Naive thymus-derived CD8-positive, alpha-beta T cell (primary cell): ENCODE data around the gene AKAP6. TPM values are rescaled to one million over a fixed set of nuclear protein-coding genes. Genes with fewer than 3 reads are reported as not detected.

ENCODE experiments used
- ATAC-seq, 2 donors: fragments of 150-1000 bp; cut with Tn5 transposase in 1 of 2; sonication (Bioruptor Pico), chemical (Tn5 transposase) in 1 of 2; 1 replicate in 1 of 2; 2 replicates in 1 of 2; pipeline ENCODE4 v1.10.0; 2021; ENCODE audit warnings: mild to moderate bottlenecking in 2 of 2, moderate library complexity in 2 of 2
- POLR2A ChIA-PET: fragments of 350-600 bp; sonication (Branson Sonifier 250); formaldehyde crosslinking; loops from one replicate; lab custom pipeline; 2021; ENCODE audit warnings: antibody characterized with exemption; lab: Charles Lee
- DNase-seq, 10 donors: peaks; one replicate each; pipeline versions ENCODE4 v3.0.0 to v3.0.0-alpha.2; 2020 to 2022
- H3K27ac Mint-ChIP-seq, 10 donors: one replicate each; pipeline ENCODE4 v1.8.0; 2020 to 2022; ENCODE audit warnings: mild to moderate bottlenecking in 10 of 10, mixed read lengths in 10 of 10, moderate library complexity in 4 of 10, inconsistent platforms in 1 of 10
- H3K27me3 Mint-ChIP-seq, 5 donors: one replicate each; pipeline ENCODE4 v1.8.0; 2021 to 2022; ENCODE audit warnings: mixed read lengths in 5 of 5
- H3K36me3 Mint-ChIP-seq, 3 donors: one replicate each; pipeline ENCODE4 v1.8.0; 2020 to 2022; ENCODE audit warnings: mixed read lengths in 3 of 3, mild to moderate bottlenecking in 2 of 3, inconsistent platforms in 1 of 3
- H3K4me1 Mint-ChIP-seq, 4 donors: one replicate each; pipeline ENCODE4 v1.8.0; 2021 to 2022; ENCODE audit warnings: mixed read lengths in 4 of 4
- H3K4me3 Mint-ChIP-seq, 10 donors: one replicate each; pipeline ENCODE4 v1.8.0; 2020 to 2022; ENCODE audit warnings: mild to moderate bottlenecking in 10 of 10, mixed read lengths in 10 of 10, moderate library complexity in 6 of 10, inconsistent platforms in 1 of 10
- H3K9me3 Mint-ChIP-seq, 9 donors: one replicate each; pipeline ENCODE4 v1.8.0; 2020 to 2022; ENCODE audit warnings: mixed read lengths in 9 of 9, mild to moderate bottlenecking in 3 of 9, inconsistent platforms in 1 of 9, moderate library complexity in 1 of 9
- polyA plus RNA-seq, 3 donors: library from polyadenylated mRNA; unstranded; fragments of 300-500 nt; fragmentation: Illumina TruSeq; gene quantifications; one replicate each; pipeline ENCODE4 v1.2.3, GENCODE V29; 2021
- total RNA-seq, 8 experiments: library from RNA in 2 of 8; stranded (reverse) in 2 of 8; gene quantifications; one replicate each; pipeline ENCODE4 v1.2.3 and lab custom pipeline; 2021 to 2026

Gene AKAP6
- total and polyA plus RNA-seq, 5 experiments from 2014 or later, result 1.4 to 4.6 (median 3.2) TPM

- ATAC-seq (no peak), DNase-seq (no peak)
- Mint-ChIP-seq H3K4me1 (peaks cover 0 to 2% (median 0%) of the 10 kb centered on the region in 4 donors), H3K9me3 (peaks cover 0 to 9% (median 0%) of the 10 kb centered on the region in 9 donors), H3K4me3 (no peak overlapping the region), H3K36me3 (peaks cover 0 to 4% (median 2%) of the 10 kb centered on the region in 3 donors), H3K27me3 (peaks cover 0 to 9% (median 0%) of the 10 kb centered on the region in 5 donors), H3K27ac (no peak overlapping the region)
- POLR2A ChIA-PET, result no interaction called here
These were observed 352.5 kb downstream of the AKAP6 start for GRCh38 chr14:32681598-32681997.

DNA sequence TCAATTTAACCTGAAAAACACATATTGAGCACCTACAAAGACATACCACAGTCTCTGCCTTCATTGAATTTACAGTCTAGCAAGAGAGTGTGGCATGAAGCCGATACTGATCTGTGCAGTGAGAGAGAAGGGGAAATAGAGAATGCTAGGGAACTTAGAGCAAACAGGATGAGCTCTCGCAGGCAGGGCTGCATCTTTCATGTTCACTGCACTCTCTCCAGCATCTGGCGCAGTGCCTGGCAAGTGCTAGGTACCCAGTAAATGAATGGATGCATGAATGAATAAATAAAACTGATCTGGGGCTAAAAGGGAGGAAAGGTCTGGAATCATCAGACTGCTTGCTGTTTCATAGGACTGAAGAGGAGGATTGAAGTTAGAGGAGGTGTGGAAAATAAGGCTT lies 353.1 kb downstream of the AKAP6 start:
- H3K9me3 Mint-ChIP-seq, result peaks cover 0 to 9% (median 0%) of the 10 kb centered on the region in 9 donors

GRCh38 chr14:32683679-32684078 lies 354.6 kb downstream of the AKAP6 start:
- DNase-seq (no peak), ATAC-seq (no peak)
- Mint-ChIP-seq H3K27ac (no peak overlapping the region), H3K36me3 (peaks cover 0 to 4% (median 2%) of the 10 kb centered on the region in 3 donors), H3K27me3 (peaks cover 0 to 9% (median 0%) of the 10 kb centered on the region in 5 donors), H3K4me3 (no peak overlapping the region), H3K9me3 (peaks cover 0 to 9% (median 0%) of the 10 kb centered on the region in 9 donors), H3K4me1 (peaks cover 0 to 2% (median 0%) of the 10 kb centered on the region in 4 donors)
- POLR2A ChIA-PET, result no interaction called here

More for the DNA sequence above, 353.1 kb downstream of the AKAP6 start:
- H3K4me1 Mint-ChIP-seq, result peaks cover 0 to 2% (median 0%) of the 10 kb centered on the region in 4 donors
- no peak for DNase-seq
- H3K36me3 Mint-ChIP-seq, result peaks cover 0 to 4% (median 2%) of the 10 kb centered on the region in 3 donors
- H3K27me3 Mint-ChIP-seq, result peaks cover 0 to 9% (median 0%) of the 10 kb centered on the region in 5 donors
- no peak overlapping the region for H3K27ac Mint-ChIP-seq
- no peak overlapping the region for H3K4me3 Mint-ChIP-seq
- POLR2A ChIA-PET, result no interaction called here
- no peak for ATAC-seq

DNA sequence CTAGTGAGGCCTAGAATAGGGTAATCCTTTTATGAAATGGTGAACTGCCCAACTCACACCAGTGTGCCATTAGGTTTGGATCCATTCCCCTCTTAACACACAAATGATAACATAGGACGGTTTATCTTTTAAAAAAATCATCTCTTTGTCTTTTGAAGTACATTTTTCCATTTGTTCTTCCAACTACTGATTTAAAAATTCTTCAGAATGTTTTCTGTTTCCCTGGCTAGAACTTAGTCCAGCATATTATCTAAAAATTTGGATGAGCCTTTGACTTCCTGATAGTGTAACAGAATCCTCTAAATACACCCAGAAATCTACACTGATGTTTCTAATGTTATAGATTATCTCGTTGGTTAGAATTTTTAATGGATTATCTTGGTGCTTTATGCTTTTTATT lies 359.8 kb downstream of the AKAP6 start:
- Mint-ChIP-seq H3K4me1 (no peaks in the 10 kb centered on the region), H3K9me3 (peaks cover 0 to under 1% (median 0%) of the 10 kb centered on the region in 9 donors), H3K27me3 (peaks cover 0 to under 1% (median 0%) of the 10 kb centered on the region in 5 donors), H3K4me3 (no peak overlapping the region), H3K27ac (no peak overlapping the region), H3K36me3 (no peaks in the 10 kb centered on the region)
- no peak for ATAC-seq
- no peak for DNase-seq
- POLR2A ChIA-PET, result no interaction called here

DNA sequence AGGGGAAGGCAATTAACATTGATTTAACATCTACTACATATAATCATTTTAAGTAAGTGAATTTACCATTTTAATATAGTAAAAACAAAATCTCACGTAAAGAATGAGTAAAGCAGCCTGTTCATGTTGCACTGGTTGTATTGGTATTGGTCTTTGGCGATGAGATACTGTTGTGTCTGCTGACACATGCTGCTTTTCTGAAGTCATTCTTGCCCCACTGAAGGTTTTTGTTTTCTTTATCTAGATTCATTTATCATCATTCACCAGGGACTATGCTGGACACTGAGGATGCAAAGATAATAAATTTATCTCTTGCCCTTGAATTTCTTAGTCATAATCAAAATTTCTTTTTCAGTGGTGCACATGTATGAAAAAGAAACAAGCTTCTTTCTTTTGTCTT lies 363.3 kb downstream of the AKAP6 start:
- no peaks in the 10 kb centered on the region for H3K27me3 Mint-ChIP-seq
- no peak overlapping the region for H3K27ac Mint-ChIP-seq
- no peaks in the 10 kb centered on the region for H3K4me1 Mint-ChIP-seq
- no peak for DNase-seq
- H3K9me3 Mint-ChIP-seq, result no peaks in the 10 kb centered on the region
- H3K4me3 Mint-ChIP-seq, result no peak overlapping the region
- POLR2A ChIA-PET, result no interaction called here
- ATAC-seq, result no peak
- peaks cover 0 to 7% (median 4%) of the 10 kb centered on the region in 3 donors for H3K36me3 Mint-ChIP-seq

- Mint-ChIP-seq H3K4me1 (no peaks in the 10 kb centered on the region), H3K9me3 (no peaks in the 10 kb centered on the region), H3K27ac (no peak overlapping the region), H3K4me3 (no peak overlapping the region), H3K36me3 (peaks cover 0 to 7% (median 4%) of the 10 kb centered on the region in 3 donors), H3K27me3 (no peaks in the 10 kb centered on the region)
- ATAC-seq (no peak), DNase-seq (no peak)
- POLR2A ChIA-PET, result no interaction called here
These were observed 364.0 kb downstream of the AKAP6 start for GRCh38 chr14:32693114-32693513.

DNA sequence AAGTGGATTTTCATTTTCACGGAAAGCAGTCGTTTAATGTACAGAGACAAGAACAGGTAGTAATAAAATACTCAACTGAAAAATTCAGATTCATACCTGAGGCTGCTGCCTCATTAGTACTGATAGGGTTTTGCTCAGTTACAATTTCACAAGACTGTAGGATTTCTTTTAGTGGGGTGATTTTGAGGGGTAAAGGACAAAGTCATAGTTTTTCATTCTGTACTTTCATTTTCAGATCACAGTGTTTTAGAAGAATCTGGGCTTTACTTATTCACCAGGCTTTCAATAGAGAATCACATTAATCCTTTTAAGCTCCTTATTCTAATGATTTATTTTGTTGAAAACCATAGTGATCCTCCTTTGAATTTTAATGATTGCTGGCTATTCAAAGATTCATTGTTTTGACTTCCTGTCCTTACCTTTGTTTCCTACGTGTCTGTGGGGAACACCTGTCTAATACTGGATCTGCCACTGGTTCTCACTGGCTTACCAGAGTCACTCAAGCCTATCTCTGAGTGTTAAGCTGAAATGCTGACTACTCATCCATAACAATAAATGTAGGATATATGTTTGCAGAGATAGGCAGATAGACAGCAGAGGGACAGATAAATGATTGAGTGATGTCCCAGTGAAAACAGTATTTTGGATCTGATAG lies 365.8 kb downstream of the AKAP6 start:
- Mint-ChIP-seq H3K4me3 (no peak overlapping the region), H3K27ac (no peak overlapping the region), H3K36me3 (peaks cover 4 to 7% (median 4%) of the 10 kb centered on the region in 3 donors), H3K4me1 (no peaks in the 10 kb centered on the region), H3K27me3 (peaks cover 0 to 4% (median 0%) of the 10 kb centered on the region in 5 donors), H3K9me3 (no peaks in the 10 kb centered on the region)
- ATAC-seq (no peak), DNase-seq (no peak)
- POLR2A ChIA-PET, result no interaction called here

GRCh38 chr14:32696325-32697091 lies 367.4 kb downstream of the AKAP6 start:
- POLR2A ChIA-PET, result no interaction called here
- Mint-ChIP-seq H3K27me3 (peaks cover 0 to 4% (median 0%) of the 10 kb centered on the region in 5 donors), H3K4me3 (no peak overlapping the region), H3K4me1 (no peaks in the 10 kb centered on the region), H3K27ac (no peak overlapping the region), H3K36me3 (peaks cover 4 to 7% (median 4%) of the 10 kb centered on the region in 3 donors), H3K9me3 (no peaks in the 10 kb centered on the region)
- DNase-seq, result no peak
- ATAC-seq, result no peak

DNA sequence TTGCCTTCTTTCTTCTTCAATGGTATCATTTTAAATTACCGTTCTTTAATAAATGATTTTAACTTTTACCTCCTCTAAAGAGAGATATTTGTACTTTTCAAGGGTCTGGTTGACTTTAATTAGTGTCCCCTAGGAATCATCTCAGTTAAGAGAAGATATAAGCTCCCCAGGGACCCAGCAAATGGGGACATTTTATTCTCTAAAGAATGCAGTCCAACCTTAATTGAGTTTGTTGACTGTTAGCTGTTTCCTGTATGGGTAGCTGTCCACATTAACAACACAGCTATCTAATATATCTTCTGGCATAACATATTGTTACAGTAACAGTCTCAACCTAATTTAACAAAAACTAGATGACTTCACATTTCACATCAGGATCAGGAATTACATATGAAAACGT lies 368.0 kb downstream of the AKAP6 start:
- H3K27ac Mint-ChIP-seq, result no peak overlapping the region
- H3K9me3 Mint-ChIP-seq, result no peaks in the 10 kb centered on the region
- peaks cover 4 to 7% (median 4%) of the 10 kb centered on the region in 3 donors for H3K36me3 Mint-ChIP-seq
- H3K4me3 Mint-ChIP-seq, result no peak overlapping the region
- H3K27me3 Mint-ChIP-seq, result peaks cover 0 to 4% (median 0%) of the 10 kb centered on the region in 5 donors
- POLR2A ChIA-PET, result no interaction called here
- ATAC-seq, result no peak
- DNase-seq, result no peak
- H3K4me1 Mint-ChIP-seq, result no peaks in the 10 kb centered on the region

GRCh38 chr14:32697704-32698103 lies 368.6 kb downstream of the AKAP6 start:
- no peak for ATAC-seq
- no peaks in the 10 kb centered on the region for H3K4me1 Mint-ChIP-seq
- H3K27me3 Mint-ChIP-seq, result peaks cover 0 to 4% (median 0%) of the 10 kb centered on the region in 5 donors
- no peaks in the 10 kb centered on the region for H3K9me3 Mint-ChIP-seq
- POLR2A ChIA-PET, result no interaction called here
- no peak overlapping the region for H3K27ac Mint-ChIP-seq
- H3K36me3 Mint-ChIP-seq, result peaks cover 4 to 7% (median 4%) of the 10 kb centered on the region in 3 donors
- DNase-seq, result no peak
- no peak overlapping the region for H3K4me3 Mint-ChIP-seq

DNA sequence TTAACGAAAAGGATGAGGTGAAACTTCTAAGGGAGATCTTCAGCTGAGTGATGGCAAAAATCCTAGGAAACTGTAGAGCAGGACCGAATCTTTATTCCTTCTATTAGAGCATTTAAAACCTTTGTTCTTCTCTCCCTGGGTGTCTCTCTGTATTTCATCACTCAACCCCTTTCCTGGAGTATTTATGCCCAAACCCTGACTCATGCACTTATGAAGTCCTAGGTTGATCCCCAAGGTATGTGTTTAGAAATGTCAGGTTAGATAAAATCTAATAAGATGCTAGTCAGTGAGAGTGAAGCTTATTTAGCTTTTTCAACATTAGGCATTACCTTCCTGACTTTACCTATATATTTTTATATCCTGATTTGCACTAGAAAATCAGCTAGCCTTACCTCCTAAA lies 369.7 kb downstream of the AKAP6 start:
- H3K27ac Mint-ChIP-seq, result no peak overlapping the region
- no peaks in the 10 kb centered on the region for H3K9me3 Mint-ChIP-seq
- no peaks in the 10 kb centered on the region for H3K4me1 Mint-ChIP-seq
- peaks cover 4 to 7% (median 4%) of the 10 kb centered on the region in 3 donors for H3K36me3 Mint-ChIP-seq
- ATAC-seq (no peak), DNase-seq (no peak)
- POLR2A ChIA-PET, result no interaction called here
- H3K27me3 Mint-ChIP-seq, result peaks cover 0 to 4% (median 0%) of the 10 kb centered on the region in 5 donors
- no peak overlapping the region for H3K4me3 Mint-ChIP-seq

DNA sequence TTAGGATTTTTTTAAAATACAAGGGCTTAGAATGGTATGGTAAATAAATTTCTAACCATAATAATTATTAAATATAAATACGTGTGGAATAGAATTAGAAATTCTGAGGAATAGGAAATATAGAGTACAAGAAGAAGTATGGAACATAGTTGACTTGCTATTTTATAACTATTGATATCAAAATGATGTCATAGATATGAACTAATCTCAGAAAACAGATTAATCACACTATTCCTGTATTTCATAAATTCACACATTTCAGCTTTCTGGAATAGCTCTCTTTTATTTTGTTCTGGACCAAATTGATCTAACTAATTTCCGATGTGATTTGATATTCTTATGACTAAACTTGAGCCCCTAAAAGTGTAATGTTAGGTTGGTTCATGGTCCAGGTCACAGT lies 372.4 kb downstream of the AKAP6 start:
- DNase-seq, result no peak
- Mint-ChIP-seq H3K4me1 (no peaks in the 10 kb centered on the region), H3K27me3 (peaks cover 0 to 4% (median 0%) of the 10 kb centered on the region in 5 donors), H3K9me3 (no peaks in the 10 kb centered on the region), H3K4me3 (no peak overlapping the region), H3K36me3 (peaks cover 2 to 4% (median 3%) of the 10 kb centered on the region in 3 donors), H3K27ac (no peak overlapping the region)
- POLR2A ChIA-PET, result no interaction called here
- ATAC-seq, result no peak

GRCh38 chr14:32702088-32702487 lies 373.0 kb downstream of the AKAP6 start:
- ATAC-seq, result no peak
- peaks cover 0 to 4% (median 0%) of the 10 kb centered on the region in 5 donors for H3K27me3 Mint-ChIP-seq
- no peak for DNase-seq
- no peaks in the 10 kb centered on the region for H3K9me3 Mint-ChIP-seq
- POLR2A ChIA-PET, result no interaction called here
- no peak overlapping the region for H3K4me3 Mint-ChIP-seq
- H3K36me3 Mint-ChIP-seq, result peaks cover 0 to 4% (median 0%) of the 10 kb centered on the region in 3 donors
- H3K4me1 Mint-ChIP-seq, result no peaks in the 10 kb centered on the region
- no peak overlapping the region for H3K27ac Mint-ChIP-seq
